Glomerular visceral epithelial cell (primary cell): Measurements from ENCODE around the gene NPAS2.

Source experiments
- DNase-seq: peaks from one replicate; pipeline ENCODE4 v3.0.0-alpha.2; 2016; ENCODE audit errors: extremely low spot score

The NPAS2 gene

GRCh38 chr2:100855084-100855483 is 35.1 kb downstream of the NPAS2 start:
- no peak for DNase-seq

DNA sequence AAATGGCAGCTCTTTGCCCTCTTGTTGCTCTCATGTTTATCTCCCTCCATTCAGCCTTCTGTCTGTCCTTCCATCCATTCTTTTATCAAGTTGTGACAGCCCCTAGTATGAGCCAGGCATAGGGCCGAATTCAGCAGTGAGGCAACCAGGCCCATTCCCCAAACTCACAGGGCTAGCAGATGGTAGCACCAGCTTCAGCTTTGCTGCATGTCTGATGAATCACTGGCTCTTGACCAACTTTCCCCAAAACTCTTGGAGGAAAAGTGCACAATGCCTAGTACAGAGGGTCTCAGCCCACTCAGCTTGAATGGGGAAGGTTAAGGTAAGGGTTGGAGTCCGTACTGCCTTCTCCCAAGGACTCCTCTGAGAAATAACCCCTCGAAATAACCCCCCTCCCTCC is 35.7 kb downstream of the NPAS2 start:
- no peak for DNase-seq

DNA sequence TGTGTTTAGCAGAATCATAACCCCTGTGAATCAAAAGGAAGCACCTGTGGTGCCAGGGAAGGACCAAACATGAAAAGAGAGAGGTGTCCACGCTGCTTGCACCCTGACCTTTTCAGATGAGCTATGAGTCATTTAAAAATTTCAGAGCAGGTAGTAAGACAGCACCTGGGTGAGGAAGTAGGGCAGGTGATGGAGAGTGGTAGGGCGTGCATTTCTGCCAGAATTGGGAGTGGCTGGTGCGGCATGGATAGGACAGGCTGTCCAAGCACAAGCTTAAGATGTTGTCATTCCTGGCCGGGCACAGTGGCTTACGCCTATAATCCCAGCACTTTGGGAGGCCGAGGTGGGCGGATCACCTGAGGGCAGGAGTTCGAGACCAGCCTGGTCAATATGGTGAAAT is 36.8 kb downstream of the NPAS2 start:
- DNase-seq, result no peak

DNA sequence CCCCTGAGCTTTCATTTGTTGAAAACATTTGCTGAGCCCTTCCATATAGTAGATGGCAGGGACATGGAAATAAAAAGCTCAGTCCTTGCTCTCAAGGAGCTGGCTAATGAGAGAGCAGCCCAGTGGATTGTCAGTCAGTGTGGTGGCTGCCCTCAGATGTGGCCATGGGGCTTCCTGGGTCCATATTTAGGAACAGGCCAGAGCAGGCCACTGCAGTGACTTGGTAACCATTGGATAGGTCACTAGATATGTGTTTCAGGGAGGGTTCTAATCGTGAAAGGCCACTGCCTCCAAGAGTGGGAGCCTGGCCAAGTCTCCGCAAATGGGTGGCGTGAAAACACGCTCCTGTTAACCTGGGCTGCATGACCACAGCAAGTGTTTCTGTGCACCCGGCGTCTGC is 37.4 kb downstream of the NPAS2 start:
- DNase-seq, result no peak

DNA sequence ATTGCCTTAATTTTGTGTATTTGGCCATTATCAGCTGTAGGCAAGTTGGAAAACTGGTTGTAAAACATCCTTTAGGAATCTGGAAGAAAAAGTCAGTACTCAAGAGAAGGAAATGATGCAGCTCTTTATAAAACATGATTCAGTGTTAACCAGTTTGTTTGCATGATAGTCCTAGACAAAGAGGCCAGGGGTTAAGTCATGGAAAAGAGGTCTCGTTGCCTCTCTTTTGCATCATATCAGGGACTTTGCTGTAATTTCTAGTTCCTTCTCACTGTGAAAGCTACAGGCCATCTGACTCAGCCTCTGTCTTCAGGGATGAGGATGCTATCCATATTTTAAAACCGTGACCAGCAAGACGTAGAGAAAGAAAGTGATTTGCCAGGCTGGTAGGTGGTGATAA is 38.0 kb downstream of the NPAS2 start:
- DNase-seq, result no peak

DNA sequence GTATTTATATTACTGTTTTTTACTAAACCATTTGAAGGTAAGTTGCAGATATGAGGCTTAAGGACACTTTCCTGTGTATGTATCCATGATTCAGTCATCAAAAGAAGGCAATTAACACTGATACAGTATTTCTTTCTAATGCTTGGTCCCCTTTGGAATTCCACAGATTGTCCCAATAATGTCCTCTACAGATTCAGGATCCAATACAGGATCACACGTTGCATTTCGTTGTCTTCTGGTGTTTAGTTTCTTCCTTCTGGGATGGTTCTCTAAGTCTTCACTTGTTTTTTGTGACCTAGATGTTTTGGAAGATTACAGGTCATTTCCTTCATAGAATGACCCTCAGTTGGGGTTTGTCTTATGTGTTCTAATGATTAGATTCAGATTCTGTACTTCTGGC is 40.0 kb downstream of the NPAS2 start:
- no peak for DNase-seq

DNA sequence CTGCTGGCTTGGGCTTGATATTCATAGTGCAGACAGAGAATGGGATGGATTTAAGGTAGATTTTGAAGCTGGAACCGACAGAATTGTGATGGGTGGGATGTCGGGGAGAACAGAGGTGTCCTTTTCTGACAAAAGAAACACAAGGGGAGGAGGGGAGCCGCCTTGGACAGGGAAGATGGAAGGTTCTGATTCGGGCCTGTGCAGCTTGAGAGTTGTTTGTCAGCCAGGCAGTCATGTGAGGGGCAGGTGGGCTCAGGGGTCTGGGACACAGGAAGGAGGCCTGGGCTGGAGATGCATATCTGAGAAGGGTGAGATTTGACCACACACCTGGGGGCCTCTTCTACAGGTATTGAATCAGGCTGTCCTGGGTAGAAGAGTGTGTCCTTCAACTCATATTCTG is 41.4 kb downstream of the NPAS2 start:
- no peak for DNase-seq

- DNase-seq, result no peak
These were observed 42.1 kb downstream of the NPAS2 start for GRCh38 chr2:100862081-100862480.

DNA sequence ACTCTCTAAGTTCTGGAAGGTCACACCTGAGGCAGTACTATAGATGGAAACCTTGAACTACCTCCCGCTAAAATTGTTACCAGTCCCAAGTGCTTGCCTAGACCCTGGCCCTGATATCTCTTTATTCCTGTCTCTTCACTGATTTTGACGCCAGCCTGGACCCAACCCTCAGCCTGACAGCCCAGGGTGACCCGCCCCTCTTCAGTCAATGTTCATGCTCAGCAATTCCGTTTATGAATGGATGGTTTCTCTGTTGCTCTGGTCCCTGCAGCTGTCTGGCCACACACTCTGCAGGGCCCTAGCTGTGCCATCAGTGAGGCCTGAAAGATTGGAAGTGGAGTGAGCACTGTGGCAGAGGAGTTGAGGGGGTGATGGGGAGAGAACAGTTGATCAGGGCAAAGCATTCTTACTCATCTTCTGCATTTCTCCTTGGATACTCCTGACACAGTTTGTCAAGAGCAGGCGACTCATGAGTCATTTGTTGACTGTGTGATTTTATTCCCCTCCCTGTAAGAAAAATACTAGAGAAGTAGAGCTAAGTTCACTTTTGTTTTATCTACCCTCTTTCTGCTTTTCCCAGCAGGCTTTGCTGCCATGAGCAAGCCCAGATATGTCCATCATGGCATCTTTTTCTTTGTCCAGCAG is 46.0 kb downstream of the NPAS2 start:
- no peak for DNase-seq

GRCh38 chr2:100868083-100868482 is 48.1 kb downstream of the NPAS2 start:
- no peak for DNase-seq

GRCh38 chr2:100869120-100869519 is 49.2 kb downstream of the NPAS2 start:
- no peak for DNase-seq

DNA sequence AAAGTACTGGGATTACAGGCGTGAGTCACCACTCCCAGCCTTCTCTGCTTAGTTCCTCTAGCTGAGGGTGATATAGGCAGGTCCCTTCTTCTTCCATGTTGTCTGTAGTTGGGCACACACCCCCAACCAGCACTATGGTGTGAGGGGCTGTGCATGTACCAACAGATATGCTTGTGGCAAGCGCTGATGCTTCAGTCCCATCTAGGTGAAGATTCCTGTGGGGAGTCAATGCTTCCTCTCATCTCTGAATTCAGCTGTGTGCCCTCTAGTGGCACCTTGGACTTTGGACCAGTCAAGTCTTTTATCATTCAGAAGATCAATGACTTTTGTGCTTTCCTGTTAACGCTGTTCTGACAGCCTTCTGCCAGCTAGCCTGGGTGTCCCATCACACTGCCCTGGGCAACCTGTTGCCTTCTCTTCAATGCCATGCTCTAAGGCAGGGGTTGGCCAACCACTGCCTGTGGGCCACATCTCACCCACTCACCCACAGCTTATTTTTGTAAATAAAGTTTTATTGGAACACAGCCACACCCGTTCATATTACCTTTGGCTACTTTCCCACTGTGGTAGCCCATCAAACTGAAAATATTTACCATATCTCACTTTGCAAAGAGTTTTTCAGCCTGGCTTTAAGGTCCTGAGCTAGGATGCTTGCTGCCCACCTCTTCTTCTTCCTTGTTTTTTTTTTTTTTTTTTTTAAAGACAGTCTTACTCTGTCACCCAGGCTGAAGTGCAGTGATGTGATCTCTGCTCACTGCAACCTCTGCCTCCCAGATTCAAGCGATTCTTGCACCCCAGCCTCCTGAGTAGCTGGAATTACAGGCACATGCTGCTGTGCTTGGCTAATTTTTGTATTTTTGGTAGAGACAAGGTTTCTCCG is 51.0 kb downstream of the NPAS2 start:
- DNase-seq, result no peak

DNA sequence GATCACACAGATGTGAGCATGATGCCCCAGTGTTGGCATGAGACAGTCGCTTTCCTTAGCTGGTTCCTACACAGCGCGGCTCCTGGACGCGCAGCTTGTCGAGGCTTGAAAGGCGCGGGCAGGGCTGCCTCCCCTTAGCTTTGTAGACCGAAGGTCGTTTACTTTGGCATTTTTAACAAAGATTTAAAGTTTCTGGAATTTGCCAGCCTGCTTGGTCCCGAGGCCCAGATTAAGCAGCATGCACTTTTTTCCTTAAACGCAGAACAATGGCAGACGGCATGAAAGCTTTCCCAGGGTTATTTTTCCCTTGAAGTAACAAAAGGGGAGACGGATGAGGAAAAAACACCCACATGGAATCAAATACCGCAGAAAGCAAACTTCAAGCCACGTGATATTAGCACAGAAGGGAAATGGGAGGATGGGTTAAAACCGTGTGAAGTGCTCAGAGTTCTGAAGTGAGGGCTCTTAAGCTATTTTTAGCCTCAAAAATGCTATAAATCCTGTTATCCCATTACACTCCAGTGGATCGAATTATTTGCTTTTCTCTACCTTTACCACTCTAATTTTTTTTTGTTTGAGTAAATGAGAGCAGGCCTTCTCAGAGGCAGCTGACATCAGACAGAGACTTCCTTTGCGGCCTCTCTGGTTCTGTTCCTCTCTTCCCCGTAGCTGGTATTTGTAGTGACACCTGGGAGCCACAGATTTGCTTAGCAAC is 55.7 kb downstream of the NPAS2 start:
- DNase-seq, result no peak

DNA sequence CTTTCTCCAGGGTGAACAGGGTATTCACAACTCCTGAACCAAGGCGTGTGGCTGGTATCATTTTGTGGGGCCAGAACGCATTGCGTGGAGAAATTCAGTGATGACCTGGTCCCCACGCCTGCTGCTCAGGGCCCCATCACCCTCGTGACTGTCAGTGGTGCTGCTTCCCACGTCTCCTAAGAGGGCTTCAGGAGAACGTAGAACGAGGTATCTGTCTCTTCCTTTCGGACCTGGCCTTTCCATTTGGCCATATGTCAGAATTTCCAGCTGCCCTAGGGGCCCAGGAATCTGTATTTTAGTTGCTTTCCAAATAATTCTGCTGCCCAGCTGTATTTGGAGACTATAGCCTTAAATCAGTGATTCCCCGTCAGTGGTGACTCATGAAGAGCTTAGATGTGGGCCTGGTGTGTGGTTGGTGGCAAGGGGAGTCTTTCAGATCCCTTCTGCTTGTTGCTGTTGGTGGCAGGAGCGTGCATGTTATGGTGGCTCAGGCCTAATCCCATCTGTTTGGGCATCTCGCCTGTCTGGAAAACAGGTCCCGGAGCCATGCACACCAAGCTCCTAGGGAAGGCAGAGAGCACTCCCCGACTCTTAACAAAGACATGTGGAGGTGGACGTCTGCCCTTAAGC is 56.4 kb downstream of the NPAS2 start:
- DNase-seq, result no peak

DNA sequence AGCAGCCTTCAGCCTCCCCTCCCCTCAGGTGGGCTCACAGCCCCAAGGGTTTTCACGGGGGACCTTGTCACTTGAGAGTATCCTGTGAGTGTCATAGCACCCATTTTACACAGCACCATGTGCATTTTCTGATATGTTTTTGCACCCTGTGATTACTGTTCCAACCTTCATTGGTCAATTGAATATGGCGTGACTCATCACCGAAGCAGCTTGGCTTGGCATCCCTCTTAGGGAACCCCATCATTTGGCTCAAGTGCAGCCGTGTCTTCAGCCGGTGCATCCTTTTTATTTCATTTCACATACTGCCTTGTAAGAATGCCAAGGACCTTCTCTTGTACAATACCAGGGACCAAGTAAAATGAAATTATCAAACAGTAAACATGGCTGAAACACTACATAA is 57.6 kb downstream of the NPAS2 start:
- peak; percentile 23 for DNase-seq

DNA sequence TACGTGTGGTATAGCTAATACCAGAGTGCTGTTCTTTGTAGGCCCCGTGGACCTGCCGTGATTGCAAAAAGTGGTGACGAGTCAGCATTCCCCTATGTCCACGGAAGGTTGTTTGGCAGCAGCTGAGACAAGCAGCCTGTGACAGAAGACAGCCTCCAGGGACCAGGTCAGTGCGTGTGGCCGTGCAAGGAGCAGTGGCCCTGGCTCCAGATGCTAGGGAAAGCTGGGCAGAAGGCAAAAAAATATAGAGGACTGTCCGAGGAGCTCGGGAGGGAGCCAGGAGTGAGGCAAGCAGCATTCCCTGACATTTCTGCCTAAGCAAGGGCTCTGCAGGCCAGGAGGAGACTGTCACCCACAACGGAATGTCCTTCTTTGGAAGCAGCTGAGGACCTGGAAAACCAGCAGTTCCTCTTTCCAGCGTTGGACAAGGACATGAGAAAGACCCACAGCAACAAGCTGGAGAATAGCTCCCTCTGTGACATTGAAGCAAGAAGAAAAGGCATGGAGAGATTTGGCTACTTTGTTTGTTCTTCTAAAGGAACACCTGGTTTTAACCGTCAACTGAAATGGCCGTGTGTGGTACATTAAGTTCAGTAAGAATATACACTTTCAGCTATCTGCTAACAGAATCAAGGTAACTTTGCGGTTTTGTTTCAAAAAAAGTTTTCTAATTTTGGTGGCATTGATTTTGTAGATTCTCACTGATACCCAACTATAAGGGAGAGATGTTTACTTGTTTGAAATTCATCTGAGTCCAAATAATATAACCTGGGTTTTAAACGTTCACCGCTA is 58.3 kb downstream of the NPAS2 start:
- DNase-seq, result no peak

- no peak for DNase-seq
These were observed 59.4 kb downstream of the NPAS2 start for GRCh38 chr2:100879296-100879695.

- no peak for DNase-seq
These were observed 60.1 kb downstream of the NPAS2 start for GRCh38 chr2:100880036-100880435.

GRCh38 chr2:100880730-100881129 is 60.8 kb downstream of the NPAS2 start:
- DNase-seq, result no peak

GRCh38 chr2:100882645-100883613 is 63.0 kb downstream of the NPAS2 start:
- peak; percentile 22 for DNase-seq
